ENCODE measurements around the gene LTBP1.

Gene LTBP1

DNA sequence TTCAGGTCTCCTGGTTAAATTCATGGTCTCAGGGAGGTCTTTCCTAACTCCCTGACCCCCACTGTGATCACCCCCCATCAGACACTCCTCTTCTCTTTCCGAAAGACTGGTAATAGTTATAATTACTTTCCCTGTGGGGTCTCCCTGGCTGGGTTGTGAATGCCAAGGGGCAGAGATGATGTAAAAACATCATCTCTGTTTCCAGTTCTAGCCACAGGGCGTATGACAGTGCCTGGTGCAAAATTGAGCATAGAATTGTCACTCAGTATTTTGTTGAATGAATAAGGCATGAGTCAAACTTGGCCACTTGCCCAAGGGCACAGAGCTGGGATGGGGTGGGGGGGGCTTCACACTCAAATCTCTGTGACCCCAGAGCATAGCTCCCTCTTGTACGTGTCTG lies 65.2 kb downstream of the LTBP1 start:
- DNase-seq: no peak

DNA sequence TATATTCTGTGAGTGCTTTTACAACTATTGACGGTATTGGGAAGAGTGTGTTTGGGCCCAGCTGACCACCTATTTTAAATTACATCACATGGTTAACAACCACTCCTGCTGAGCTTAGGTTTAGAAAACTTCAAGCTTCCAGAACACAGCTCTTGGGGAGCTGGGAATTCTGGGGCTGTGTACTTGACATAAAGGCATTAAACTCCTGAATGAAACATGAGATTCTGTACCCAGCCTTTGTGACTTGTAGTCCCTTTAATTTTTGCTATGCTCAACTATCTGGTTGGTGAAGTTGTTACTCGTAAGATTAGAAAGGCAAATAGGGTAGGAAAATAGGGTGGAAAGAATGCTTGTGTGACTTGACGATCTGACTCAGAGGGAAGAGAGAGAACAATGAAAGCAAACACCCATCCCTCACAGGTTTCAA lies 66.9 kb downstream of the LTBP1 start:
- no peak for DNase-seq

DNA sequence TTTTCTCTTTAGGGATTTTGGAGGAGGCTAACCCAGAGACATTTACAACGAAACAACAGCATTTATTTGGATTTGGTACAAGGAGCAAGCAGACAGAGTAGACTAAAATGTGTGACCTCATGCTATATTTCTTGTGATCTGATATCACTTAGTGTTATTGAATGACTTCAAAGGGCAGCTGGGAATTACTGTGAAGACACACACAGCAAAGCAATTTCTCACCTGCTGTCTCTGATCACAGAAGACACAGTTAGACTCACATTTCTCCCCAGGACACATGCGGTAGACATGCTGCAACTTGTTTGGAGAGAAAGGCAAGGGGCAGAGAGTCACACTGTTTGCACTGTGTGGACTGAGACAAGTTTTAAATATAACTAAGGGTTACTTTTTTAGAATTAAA lies 67.5 kb downstream of the LTBP1 start:
- DNase-seq: no peak

DNA sequence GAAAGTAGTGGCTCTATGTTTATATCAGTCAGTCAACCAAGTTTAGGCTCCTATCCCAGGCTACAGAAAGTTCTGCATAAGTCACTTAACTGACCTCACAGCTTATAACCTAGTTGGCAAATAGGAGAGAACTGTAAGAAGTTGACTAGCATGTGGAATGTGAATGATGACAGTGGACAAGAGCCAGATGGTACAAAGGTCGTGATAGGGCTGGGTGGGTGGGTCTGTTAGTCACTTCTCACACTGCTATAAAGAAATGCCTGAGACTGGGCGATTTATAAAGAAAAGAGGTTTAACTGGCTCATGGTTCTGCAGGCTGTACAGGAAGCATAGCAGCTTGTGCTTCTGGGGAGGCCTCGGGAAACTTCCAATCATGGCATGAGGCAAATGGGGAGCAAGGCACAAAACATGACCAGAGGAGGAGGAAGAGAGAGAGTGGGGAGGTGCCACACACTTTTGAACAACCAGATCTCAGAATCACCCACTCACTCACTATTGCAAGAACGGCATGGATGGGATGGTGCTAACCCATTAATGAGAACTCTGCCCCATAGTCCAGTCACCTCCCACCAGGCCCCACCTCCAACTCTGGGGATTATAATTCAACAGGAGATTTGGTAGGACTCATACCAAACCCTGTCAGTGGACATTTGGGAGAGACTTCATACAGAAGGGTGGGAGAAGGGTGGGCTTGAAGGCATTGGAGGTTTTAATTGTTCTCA lies 68.8 kb downstream of the LTBP1 start:
- no peak for DNase-seq

DNA sequence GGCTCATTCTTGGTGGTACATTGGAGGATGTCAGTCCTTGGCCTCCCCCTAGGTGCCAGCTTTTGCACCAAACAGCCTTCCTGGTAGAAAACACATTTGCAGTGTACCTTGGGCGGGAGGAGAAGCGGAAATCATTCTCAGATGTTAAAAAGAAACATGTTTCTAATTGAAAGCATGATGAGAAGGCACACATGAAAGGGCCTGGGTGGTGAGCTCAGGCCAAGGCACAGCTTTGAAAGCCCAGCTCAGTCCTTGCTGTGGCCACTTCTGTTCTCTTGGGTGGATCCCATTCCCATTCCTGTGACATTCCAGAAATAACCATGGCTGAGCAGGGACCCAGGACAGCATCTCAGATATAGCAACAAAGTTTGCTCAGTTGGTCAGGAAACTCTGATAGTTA lies 71.5 kb downstream of the LTBP1 start:
- no peak for DNase-seq

DNA sequence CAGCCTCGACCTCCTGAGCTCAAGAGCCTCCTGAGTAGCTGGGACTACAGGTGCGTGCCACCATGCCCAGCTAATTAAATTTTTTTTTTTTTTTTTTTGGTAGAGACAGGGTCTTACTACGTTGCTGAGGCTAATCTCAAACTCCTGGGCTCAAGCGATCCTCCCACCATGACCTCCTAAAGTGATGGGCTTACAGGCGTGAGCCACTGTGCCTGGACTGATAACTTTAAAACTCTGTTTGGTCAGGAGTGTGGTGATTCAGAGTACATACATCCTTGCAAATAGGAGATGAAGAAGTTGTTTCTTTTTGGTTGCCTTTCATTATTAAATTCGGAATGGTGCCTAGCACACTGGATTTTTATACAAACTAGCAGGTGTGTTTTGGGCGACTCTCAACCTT lies 73.0 kb downstream of the LTBP1 start:
- DNase-seq: no peak

DNA sequence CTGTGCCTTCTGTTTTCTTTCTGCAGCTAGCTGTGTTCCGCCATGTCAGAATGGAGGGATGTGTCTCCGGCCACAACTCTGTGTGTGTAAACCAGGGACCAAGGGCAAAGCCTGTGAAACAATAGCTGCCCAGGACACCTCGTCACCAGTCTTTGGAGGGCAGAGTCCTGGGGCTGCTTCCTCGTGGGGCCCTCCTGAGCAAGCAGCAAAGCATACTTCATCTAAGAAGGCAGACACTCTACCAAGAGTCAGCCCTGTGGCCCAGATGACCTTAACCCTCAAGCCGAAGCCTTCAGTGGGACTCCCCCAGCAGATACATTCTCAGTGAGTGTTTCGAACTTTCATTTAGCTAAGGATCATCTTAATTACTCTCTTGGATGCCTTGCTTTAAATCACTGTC lies 74.1 kb downstream of the LTBP1 start:
- DNase-seq: no peak

DNA sequence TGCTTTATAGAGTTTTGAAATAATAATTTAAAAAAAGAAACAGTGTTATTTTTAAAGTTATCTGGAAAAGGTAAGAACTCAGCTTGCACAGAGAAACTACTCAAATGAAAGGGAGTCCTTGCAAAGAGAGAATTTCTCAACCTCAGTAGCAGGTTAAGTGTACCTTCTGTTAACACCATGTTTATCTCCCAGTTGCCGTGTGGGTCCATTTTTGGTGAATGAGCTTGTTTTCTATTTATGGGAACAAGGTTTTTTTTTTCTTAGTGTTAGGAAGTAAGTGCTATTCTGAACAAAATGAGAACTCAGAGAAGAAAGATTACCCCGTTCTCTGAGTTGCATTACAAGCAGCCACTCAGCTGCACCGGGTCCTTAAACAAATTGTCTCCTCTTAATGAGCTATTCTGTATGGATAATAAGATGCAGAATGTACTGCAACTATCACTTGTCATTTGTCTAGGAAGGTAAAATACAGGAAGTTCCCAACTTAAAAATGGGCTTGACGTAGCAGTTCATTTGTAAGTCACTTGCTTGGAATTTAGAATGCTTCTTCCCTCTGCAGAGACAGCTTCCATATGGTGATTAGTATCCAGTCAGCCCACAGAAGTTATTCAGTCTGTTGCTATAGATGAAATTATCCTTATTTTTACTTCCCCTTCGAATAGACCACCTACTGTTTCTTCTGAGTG lies 74.9 kb downstream of the LTBP1 start:
- DNase-seq: no peak

DNA sequence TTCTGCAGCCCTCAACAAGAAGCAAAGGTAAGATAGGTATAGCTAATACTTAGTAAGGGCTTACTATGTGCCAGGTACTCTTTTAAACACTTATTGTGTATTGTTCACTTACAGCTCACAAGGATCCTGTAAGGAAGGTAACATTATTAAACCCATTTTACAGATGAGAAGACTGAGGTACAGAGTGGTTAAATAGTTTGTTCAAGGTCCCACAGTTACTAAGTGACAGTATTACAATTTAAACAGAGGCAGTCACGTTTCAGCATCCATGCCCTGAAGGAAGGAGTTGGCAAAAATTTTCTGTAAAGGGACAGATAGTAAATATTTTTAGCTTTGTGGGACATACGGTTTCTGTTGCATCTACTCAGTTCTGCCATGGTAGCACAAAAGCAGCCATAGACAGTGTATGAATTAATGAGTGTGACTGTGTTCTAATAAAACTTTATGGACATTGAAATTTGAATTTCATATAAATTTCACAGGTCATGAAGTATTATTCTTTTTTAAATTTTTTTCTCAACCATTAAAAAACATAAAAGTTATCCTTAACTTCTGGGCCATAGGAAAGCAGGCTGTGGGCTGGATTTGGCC lies 75.7 kb downstream of the LTBP1 start:
- DNase-seq: no peak

DNA sequence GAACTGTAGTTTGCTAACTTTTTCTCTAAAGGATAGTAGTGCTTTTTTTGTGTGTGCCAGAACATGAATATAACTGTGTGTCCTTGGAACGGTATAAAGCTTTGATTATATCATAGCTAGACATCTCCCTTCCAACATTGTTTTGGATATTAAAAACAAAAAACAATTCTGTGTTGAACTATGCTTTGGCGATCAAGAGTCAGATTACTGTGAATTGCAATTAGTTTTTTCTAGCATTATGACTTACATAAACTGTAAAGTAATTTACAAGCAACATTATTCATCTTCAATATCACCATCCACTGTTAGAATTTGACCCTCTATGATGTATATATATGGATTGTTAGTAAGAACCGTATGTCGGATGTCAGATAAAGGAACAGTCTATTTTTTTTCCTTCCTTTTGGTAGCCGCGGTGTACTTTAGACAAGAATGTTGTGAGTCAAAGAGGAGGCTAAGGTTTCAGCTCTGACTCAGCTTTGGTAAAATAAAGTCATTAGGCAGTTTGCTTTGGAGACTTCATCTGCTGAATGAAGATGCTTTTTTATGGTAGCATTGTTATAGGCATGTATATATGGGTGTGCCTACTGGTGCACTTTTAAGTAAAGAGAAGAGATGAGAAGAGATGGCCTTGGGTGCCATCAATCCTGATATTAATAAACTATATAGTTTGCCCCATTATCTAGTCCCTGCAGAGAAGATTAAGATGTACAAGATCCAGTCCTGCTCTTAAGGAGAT lies 76.4 kb downstream of the LTBP1 start:
- DNase-seq: no peak

DNA sequence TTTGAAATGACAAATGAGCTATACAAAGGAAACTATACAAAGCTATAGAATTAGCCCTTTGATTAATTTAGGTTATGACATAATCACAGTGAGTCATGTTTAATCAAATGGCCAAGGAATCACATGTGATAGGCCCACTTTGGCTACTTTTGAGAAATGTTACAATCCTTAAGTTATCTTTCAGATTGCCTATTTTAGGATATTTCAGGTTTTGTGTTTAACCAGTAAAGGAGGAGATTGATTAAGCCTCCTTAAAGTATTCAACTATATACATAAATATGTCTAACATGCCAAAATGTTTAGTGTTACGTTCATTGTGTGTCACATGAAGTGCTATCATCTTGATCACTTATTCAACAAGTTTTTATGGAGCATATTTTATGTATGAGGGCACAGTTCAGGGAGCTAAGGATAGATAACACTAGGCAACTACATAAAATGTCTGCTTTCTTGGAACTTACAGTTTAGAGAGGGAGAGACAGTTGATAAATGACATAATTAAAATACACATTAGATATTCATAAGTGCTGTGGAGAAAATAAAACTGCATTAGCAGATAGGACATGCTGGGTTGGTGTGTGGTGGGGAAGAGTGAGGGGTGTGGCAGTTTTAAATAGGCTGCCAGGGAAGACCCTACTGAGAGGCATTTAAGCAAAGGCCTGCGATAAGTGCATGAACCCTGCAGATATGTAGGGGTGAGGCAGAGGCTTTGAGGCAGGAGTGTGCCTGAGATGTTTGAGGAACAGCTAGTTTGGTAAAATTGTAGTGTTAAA lies 77.2 kb downstream of the LTBP1 start:
- DNase-seq: no peak

DNA sequence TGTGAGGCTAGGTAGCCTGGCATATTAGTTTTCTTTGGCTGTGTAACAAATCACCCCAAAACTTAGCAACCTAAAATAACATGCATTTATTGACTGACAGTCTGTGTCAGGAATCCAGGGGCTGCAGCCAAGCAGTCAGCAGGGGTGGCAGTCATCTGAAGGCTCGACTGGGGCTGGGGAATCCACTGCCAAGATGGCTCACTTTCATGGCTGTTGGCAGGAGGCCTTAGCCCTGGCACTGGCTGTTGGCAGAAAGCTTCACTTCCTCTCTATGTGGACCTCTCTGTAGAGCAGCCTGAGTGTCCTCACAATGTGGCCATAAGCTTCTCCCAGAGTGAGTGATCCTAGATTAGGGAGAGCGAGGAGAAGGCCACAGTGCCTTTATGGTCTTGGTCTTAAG lies 78.0 kb downstream of the LTBP1 start:
- no peak for DNase-seq

DNA sequence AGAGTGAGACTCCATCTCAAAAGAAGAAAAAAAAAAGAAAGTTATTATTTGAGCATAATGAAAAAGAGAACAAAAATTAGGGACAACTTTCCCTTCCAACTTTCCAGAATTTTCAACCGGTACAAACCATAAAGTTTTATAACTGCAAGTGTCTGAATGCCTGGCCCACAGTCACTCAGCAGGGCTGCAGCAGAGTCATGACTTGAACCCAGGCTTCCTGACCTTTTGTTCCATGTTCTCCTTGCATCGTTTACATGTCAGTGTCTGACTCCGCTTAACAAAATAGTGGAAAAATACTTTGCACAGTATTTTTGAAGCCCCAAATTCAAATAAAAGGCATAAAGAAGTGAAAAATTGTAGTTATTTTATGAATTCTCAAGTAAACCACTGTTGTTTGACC lies 82.7 kb downstream of the LTBP1 start:
- no peak for DNase-seq

DNA sequence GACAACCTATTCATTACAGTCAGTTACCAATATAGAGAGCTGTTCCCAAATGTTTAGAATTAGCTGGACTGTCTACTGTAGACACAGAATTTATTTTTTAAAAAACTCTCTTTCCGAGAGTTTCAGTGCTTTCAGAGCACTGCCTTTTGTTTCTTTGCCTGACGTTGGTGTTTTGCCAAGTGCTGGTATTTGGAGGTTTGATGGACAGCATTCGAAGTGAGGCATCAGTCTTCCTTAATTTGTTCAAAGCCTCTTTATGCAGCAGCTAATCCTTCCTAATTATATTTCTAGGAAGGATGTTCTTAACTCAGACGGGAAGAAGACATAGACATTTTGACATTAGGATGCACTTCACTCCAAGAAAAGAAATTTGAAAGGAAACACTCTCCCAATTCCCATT lies 83.2 kb downstream of the LTBP1 start:
- no peak for DNase-seq

DNA sequence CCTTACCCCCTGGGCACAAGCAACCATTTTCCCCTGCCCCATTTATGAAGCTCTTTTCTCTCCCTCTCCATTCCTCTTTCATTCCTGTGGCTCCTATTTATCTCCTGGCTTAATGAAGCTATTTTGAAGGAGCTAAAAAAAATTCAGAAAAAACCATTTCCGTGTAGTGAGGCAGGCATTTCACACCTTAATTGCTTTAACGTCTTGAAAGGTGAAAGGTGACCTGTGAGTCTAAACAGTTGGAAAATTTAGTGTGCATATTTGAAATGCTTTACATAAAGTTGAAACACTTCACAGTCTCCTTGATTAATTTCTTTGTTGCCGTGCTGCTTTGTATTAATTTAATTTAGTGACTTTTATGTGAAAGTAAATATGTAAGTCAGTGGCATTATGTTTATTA lies 83.6 kb downstream of the LTBP1 start:
- DNase-seq: no peak

DNA sequence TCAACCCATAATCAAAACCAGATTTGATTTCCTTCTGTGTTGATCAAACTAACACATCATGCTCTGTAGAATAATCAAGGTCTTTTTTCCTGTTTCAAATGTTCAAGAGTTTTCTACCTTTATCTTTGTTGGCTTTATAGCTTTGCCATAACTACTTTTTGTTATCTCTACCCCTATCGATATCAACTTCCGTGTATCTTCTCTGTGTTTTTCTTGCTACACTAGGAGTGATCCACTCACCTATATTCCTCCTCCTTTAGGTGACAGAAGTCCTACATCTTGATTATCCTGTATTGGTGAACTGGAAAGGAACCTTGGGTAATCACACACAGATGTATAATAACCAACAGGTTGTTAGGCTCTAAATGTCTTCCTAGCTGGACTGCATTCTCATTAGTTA lies 85.5 kb downstream of the LTBP1 start:
- no peak for DNase-seq

DNA sequence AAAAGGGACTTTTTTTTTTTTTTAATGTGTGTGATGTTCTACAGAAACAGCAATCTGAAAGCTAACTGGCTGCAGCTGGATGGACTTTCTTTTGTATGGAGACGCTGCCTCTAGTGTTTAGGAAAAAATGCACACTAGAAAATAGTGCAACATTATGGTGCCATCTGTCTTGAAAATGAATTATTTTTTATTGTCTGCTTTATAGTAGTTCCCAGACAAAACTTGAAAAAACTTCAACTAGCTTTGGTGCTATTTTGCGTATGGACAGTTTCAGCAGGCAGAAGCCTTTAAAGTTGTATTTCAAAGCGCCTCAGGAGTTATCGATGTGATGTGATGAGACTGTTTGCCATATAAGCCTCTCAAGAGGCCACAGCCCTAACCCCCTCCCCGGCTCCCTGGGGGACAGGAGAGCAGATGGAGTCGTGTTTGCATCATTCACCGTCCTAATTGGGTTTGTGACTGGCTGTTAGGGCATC lies 86.9 kb downstream of the LTBP1 start:
- no peak for DNase-seq

DNA sequence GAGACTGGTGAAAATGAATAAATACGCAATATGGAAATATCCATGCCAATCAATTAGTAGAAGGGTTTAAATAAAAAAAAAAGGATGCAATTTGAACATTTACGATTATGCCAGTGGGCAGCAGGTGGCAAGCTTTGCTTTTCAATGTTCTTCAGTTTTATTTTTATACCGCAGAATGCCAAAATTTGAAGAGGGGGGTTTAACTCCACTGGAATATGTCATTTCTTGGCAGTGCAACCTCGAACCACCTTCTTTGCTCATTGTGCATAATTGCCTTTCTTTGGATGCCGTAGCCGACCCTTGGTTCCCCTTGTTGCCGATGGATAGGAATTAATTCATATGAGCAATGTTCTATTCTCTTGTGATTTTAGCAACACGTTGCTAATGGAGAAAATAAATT lies 88.0 kb downstream of the LTBP1 start:
- DNase-seq: no peak

DNA sequence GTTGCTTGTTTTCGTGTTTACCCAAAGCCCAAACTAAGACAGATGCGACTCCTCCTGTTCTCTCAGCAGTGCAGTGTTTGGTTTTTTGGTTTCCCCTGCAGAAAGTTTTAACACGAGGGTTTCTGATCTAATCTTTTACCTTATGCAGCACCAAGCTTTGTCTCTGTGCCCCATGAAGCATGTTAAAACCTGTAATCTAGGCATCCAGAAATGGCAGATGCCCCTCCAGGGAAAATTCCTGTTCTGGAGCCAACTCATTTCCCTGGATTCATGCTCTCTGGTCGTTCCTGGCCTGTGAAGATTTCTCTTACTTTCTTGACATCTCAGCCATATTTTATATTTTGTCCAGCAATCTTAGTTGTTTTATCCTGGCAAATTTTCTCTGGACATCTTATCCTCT lies 91.5 kb downstream of the LTBP1 start:
- DNase-seq: no peak

DNA sequence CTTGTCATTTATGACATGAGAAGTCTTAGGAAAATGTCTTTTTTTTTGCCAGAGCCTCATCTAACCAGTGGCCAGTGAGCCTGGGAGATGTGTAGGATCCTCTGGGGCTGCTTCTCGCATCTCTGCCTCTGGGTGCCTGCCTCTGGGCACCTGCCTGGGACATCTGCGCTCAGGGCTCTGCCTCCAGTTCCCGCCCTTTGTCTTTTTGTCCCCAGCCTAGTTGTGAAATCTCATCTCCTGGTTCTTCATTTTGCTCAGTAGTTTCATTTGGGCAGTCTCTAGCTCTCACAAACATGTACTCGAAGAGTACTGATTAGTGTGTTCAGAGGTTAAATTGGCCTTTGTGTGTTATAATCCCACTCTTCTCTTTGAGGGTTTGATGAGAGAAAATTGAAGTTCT lies 92.0 kb downstream of the LTBP1 start:
- no peak for DNase-seq

DNA sequence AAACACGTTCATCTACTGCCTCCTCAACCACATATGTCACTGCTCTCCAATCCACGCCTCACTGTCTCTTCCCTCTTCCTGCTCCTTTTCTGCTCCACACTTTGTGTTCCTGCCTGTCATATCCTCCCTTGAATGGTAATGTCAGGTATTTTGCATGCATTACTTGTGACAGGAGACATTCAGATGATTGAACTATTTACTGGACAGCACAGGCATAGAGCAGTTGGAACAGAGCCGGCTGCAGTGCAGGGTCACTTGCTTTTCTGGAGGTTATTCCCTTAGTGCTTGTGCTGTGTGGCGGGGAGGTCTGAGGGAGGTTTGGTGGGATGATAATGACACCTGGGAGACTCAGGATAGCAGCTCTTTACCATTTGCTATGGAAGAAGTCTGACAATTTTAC lies 93.8 kb downstream of the LTBP1 start:
- DNase-seq: no peak

DNA sequence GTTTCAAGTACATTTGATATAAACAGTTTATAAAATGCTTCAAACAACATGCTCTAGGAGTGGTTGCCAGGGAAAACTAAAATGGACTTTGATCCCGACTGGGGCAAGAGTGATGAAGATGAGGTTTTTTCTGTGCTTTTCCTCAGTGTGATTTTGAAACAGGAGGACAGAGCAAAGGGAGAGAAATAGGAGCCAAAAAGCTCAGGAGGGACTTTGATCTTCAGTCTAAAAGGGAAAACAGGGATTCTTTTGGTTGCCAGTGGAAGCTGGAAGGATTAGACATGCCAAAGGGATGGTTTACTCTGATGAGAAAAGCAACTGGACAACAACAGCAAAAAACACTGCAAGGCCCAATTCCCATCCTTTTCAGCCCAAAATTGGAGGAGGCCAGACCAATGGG lies 95.5 kb downstream of the LTBP1 start:
- no peak for DNase-seq

DNA sequence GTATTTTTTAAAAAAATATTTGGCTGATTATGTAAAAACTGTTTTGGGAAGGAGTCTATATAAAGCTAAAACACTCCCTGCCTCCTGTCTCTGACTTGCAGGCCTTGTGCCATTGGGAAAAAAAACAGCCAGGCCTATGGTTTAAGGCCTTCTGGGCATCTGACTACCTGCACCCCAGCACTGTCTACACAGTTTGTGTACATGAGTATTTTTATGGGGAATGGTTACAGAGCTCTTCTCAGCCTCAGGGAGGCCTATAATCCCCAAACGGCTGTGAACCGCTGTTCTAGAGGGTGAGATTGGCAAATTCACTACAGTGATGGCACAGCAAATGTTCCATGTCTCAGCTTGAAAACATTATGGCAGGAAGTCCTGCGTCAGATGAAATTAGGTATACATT lies 96.1 kb downstream of the LTBP1 start:
- DNase-seq: no peak

Measured in NCI-H1436 treated with DMSO at 0.1 percent for 48 hours (cell line).